ENCODE data around the gene MPO.

Gene MPO

DNA sequence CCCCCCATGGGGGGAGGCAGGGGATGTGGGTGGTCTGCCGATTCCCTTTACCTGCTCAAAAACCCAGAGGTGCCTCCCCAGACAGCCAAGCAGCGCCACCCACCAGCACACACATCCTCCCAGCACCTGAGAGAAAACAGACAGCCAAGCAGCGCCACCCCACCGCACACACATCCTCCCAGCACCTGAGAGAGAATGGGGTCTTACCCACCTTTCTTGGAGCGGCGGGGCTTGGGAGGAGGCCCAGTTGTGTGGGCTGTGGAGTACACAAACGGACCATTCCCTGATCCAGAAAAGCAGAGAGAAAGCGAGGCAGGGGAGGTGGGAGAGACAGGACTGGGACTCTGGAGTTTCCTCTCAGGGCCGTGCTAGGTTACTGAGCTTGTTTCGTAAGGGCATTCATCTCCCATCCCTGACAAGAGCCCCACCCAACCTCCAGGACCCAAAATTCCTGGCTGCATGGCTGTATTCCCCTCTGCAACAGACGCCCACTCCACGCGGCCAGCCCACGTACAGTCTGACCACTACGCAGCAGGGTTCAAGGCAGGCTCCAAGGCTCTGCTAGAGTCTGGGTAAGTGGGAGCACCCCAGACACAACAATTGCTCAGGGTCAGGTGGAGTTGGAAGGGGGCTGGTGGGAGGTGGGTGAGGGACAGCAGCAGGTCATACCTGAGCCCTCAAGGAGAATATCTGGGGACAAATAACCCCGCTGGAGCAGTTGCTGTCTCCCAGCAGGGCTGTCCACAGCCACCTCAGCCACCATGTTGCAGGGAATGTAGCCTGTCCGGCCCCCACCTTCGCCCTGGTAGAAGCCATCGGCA is 25.6 kb upstream of the MPO start:
- no peak for DNase-seq

DNA sequence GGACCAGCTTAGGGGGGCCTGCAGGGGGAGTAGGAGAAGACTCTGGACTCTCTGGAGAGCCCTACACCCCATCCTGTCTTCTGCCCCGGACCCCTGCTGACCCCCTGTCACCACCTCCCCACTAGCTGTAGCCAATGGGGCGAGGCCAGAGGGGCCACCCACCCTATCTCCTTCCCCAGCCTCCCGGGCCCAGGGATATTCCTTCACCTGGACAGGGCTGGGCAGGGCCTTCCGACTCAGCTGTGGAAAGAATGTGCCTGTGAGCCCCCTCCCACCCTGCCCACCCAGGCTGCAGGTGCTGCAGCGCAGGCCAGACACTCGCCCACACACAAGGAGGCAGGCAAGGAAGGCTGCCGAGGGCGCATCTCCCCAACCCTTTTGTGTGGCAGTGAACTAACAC is 24.9 kb upstream of the MPO start:
- no peak for DNase-seq

GRCh38 chr17:58304750-58305486 is 24.2 kb upstream of the MPO start:
- DNase-seq, result no peak

GRCh38 chr17:58303971-58304749 is 23.4 kb upstream of the MPO start:
- peak; percentile 67 for DNase-seq

DNA sequence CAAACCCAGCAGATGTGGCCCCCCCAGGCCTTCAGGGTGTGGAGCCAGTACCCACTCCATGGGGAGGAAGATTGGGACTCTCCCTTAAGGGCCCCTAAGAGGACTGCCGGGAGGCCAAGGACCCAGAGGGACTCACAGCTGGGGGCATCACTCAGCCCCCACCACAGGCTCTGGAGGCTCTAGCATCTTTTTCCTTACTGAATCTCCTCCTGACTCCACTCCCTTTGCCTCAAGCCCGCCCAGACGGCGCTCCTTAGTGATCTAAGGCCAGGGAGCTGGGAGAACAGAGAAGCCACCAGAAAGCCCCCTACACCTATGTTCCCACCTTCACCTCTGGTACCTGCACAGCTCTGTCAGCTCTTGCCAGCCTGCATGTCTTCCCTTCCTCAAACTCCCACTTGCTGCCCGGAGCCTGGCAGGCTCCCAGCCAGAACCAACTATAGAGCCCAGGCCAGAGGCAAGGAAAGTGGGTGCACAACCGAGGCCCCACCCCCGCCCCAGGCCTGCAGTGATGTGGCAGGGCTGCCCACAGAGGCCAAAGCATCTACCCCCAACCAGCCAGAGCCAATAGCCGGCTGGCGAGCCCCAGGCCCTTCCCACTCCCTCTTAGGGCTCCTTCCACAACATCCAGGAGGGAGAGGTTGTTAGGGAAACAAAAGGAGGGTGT is 22.3 kb upstream of the MPO start:
- DNase-seq, result no peak

DNA sequence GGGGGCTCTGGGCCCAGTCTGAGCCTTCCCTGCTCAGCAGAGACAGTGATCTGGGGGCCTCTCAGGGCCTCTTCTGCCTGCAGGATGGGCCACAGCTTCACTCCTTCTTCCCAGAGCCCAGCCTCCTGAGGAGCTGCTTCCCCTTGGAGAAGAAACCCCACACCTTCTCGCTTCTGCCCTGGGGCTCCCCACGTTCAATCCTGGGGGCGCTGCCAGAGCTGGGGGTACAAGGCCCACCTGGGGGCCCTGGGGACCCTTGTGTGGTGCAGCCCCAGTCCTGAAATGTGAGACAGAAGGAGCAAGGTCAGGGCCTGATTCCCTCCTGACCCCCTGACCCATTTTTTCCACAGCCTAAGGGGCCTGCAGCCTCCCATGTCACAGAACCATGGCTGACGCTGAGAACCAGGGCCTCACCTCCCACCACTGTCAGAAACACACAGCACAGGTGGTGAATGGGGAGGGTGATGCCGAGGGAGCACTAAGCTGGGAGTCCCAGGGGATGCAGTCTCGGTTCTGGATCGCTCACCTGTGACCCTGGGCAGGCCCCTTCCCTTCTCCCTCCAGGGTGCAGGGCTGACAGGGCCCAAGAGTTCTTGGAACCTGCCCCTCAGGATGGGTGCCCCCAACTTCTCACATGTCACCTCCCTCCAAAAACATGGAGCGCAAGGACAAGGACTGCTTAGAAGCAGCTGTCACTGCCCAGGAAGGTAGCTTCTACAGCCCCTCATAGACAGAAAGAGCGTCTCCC is 21.6 kb upstream of the MPO start:
- no peak for DNase-seq

DNA sequence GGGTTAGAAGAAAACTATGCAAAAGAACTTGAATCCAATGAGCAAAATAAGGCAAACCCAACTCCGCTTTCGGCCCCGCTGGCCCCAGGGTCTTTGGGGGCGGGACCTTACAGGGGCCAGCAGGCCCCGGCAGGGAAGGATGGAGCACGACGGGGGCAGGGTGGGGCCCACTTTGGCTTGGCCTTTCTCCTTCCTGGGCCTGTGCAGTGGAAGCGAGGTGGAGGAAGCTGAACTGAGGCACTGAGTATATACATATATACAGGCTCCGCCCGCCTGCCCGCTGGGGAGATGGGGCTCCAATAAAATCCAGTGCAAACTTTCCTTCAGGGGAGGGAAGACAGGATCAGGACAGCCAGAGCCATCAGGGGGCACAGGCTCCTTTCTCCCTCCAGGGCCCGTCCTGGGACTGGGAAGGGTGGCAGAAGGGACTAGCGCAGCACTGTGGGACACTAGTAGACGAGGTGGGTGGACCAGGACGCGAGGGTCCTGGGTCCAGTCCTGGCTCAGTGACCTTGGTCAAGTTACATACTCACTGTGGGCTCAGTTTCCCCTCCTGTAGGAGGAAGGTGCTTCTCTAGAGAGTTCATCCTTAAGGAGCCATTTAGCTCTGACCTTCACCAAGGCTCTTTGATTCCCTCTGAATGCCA is 20.9 kb upstream of the MPO start:
- DNase-seq, result no peak

- DNase-seq, result no peak
Observed at GRCh38 chr17:58300336-58300735, 19.6 kb upstream of the MPO start.

DNA sequence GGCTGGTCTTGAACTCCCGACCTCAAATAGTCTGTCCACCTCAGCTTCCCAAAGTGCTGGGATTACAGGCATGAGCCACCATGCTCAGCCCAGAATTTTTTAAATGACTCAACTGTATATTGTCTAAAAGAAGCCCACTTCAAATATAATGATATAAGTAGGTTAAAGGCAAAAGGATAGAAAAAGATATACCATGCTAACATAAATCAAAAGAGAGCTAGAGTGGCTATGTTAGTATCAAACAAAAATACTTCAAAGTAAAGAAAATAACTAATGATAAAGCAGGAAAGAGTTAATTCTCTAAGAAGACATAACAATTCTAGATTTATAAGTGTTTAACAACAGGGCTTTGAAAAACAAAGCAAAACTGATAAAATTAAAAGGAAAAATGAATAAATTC is 13.3 kb upstream of the MPO start:
- no peak for DNase-seq

DNA sequence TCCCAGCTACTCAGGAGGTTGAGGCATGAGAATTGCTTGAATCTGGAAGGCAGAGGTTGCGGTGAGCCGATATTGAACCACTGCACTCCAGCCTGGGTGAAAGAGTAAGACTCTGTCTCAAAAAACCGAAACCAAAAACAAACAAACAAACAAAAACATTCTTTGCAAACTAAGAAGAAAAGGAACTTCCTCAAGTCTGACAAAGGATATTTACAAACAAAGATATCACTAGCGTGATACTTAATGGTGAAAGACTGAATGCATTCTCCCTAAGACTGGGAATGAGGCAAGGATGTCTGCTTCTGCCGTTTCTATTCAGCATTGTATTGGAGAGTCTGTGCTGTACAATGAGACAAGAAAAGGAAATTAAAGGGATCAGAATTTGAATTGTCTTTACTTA is 10.5 kb upstream of the MPO start:
- DNase-seq, result no peak

GRCh38 chr17:58289869-58290268 is 9.1 kb upstream of the MPO start:
- DNase-seq, result no peak

DNA sequence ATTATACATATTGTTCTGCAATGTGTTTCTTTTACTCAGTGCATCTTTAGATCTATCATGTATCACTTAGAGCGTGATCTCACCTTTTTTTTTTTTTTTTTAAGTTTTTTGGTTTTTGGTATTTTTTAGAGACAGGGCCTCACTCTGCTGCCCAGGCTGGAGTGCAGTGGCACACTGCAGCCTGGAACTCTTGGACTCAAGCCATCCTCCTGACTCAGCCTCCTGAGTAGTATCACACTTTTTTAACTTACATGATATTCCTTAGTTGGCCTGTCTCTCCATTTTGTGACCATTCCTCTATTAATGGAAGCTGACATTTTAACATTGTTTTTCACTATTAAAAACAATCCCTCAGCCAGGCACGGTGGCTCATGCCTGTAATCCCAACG is 4.7 kb upstream of the MPO start:
- DNase-seq, result no peak

GRCh38 chr17:58284613-58285421 is 4.1 kb upstream of the MPO start:
- DNase-seq, result no peak

GRCh38 chr17:58283674-58284612 is 3.2 kb upstream of the MPO start:
- no peak for DNase-seq

DNA sequence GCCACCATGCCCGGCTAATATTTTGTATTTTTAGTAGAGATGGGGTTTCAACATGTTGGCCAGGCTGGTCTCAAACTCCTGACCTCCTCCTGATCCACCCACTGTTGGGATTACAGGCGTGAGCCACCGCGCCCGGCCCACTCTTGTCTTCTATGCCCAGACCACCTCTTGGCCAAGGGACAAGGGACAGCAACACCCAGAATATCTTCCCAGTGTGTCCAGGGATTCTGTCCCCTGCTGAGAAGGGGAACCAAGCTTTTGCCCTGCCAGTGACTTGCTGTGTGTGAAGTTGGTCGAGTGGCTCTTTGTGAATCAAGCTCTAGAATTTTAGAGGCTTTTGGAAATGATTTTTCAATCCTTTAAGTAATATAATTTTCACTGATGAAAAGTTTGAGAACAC is 1.7 kb upstream of the MPO start:
- DNase-seq, result no peak

DNA sequence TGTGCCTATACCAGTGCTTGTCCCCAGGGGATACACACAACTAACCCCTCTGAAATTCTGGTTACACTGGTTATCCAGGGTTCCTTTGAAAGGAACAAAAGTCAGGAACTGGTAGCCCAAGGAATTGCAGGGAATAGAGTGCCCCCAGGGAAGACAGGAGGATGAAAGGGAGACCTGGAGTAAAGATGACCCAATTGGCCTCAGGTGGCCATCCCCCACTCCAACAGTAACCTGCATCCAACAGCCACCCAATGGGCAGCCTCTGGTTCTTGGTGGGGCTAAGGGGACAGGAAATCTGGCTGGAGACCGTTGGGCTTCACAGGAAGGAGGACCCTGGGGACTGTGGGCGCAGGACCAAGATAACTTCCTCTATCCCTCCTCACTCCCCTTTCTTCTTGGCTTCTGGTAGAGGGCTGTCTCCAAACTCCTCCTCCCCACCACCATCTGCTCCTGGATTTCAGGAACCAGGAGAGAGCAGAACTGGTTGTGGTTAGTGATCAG is 826 bp upstream of the MPO start:
- no peak for DNase-seq

- no peak for DNase-seq
Observed at GRCh38 chr17:58279736-58280479, 827 bp downstream of the MPO start.

- DNase-seq, result no peak
Observed at GRCh38 chr17:58279016-58279711, 1.6 kb downstream of the MPO start.
